ENCODE results near the gene TMEM154.

GRCh38 chr4:152659806-152660205 lies 20.0 kb downstream of the TMEM154 start:
- TF ChIP-seq CTCF (IDR thresholded peaks at IDR 0.05) (no peak), MXI1 (IDR thresholded peaks at IDR 0.05; ENCODE audit: low read depth, low read length) (no peak), JUND (IDR thresholded peaks at IDR 0.05) (no peak), POLR2AphosphoS5 (IDR thresholded peaks at IDR 0.05; ENCODE audit: low read depth, low read length) (no peak), GABPA (IDR thresholded peaks at IDR 0.05; ENCODE audit: low read depth) (no peak), EP300 (IDR thresholded peaks at IDR 0.05; ENCODE audit: borderline replicate concordance in 1 of 2, low read depth in 1 of 2, low read length in 1 of 2) (no peak), MAX (IDR thresholded peaks at IDR 0.05; ENCODE audit: low read depth) (no peak), GATA2 (CRISPR knock-in tag; IDR thresholded peaks at IDR 0.05) (no peak), USF2 (IDR thresholded peaks at IDR 0.05; ENCODE audit: borderline replicate concordance, low read depth, low read length) (no peak), FOSL2 (IDR thresholded peaks at IDR 0.05; ENCODE audit: borderline replicate concordance, low read depth) (no peak), TAF1 (IDR thresholded peaks at IDR 0.05; ENCODE audit: borderline replicate concordance, low read depth, low read length) (no peak), NRF1 (IDR thresholded peaks at IDR 0.05; ENCODE audit: low read depth, low read length) (no peak)
